GM23338 (cell line): ENCODE results near the gene ISLR2. TPM values are rescaled to one million over a fixed set of nuclear protein-coding genes. Genes with fewer than 3 reads are reported as not detected.
"Not testable (repeated sequence)": the region's sequence is repeated elsewhere in the genome, so short reads cannot be mapped to it uniquely, and the experiment has no call there.

ENCODE experiments used
- ATAC-seq: fragments of 200-7000 bp; cut with Tn5 transposase; 3 replicates; pipeline ENCODE4 v1.9.1; 2020
- DNase-seq: peaks from one replicate; pipeline ENCODE4 v3.0.0-alpha.2; 2015; ENCODE audit warnings: low spot score
- H2AFZ ChIP-seq: fragments of 200-600 bp; sonication (generic); 2 replicates; pipeline ENCODE4 v1.8.0; 2016; ENCODE audit warnings: antibody characterized with exemption, mild to moderate bottlenecking, moderate library complexity
- H3F3A ChIP-seq: fragments of 200-600 bp; sonication (generic); replicated peaks from 2 replicates; pipeline ENCODE4 v1.8.0; 2017; ENCODE audit warnings: antibody characterized with exemption, mixed run types, low read depth
- H3K27ac ChIP-seq: fragments of 200-600 bp; sonication (generic); 2 replicates; pipeline ENCODE4 v1.6.1; 2016; ENCODE audit warnings: low read depth
- H3K27me3 ChIP-seq: fragments of 200-600 bp; sonication (generic); 2 replicates; pipeline ENCODE4 v1.8.0; 2016; ENCODE audit warnings: mild to moderate bottlenecking, mixed run types, moderate library complexity; ENCODE audit not compliant: insufficient read depth
- H3K36me3 ChIP-seq: fragments of 200-600 bp; sonication (generic); 2 replicates; pipeline ENCODE4 v1.8.0; 2016; ENCODE audit warnings: mild to moderate bottlenecking; ENCODE audit not compliant: insufficient read depth
- H3K4me1 ChIP-seq: fragments of 200-600 bp; sonication (generic); 2 replicates; pipeline ENCODE4 v1.8.0; 2016; ENCODE audit warnings: mild to moderate bottlenecking, moderate library complexity; ENCODE audit not compliant: insufficient read depth
- H3K4me2 ChIP-seq: fragments of 200-600 bp; sonication (generic); 2 replicates; pipeline ENCODE4 v1.7.1; 2017; ENCODE audit warnings: mixed run types
- H3K4me3 ChIP-seq: fragments of 200-600 bp; sonication (generic); 2 replicates; pipeline ENCODE4 v1.6.1; 2016; ENCODE audit warnings: mixed run types
- H3K79me2 ChIP-seq: fragments of 200-600 bp; sonication (generic); replicated peaks from 2 replicates; pipeline ENCODE4 v1.8.0; 2017; ENCODE audit warnings: mild to moderate bottlenecking; ENCODE audit not compliant: insufficient read depth
- H3K9me2 ChIP-seq: fragments of 200-600 bp; sonication (generic); 2 replicates; pipeline ENCODE4 v1.8.0; 2017; ENCODE audit not compliant: insufficient read depth
- H4K20me1 ChIP-seq: fragments of 200-600 bp; sonication (generic); replicated peaks from 2 replicates; pipeline ENCODE4 v1.8.0; 2017; ENCODE audit warnings: mild to moderate bottlenecking; ENCODE audit not compliant: insufficient read depth
- H3K27ac Mint-ChIP-seq: 2 replicates; pipeline ENCODE4 v1.8.0; 2020; ENCODE audit warnings: inconsistent platforms, mild to moderate bottlenecking, moderate library complexity, mixed read lengths
- H3K27me3 Mint-ChIP-seq: 3 replicates; pipeline ENCODE4 v1.8.0; 2022; ENCODE audit warnings: low read depth, mild to moderate bottlenecking, moderate library complexity, mixed read lengths, inconsistent platforms; ENCODE audit not compliant: insufficient read depth, poor library complexity
- H3K36me3 Mint-ChIP-seq: 3 replicates; pipeline ENCODE4 v1.8.0; 2021; ENCODE audit warnings: low read depth, mild to moderate bottlenecking, inconsistent platforms, moderate library complexity, mixed read lengths
- H3K4me1 Mint-ChIP-seq: 3 replicates; pipeline ENCODE4 v1.8.0; 2020; ENCODE audit warnings: mild to moderate bottlenecking, inconsistent platforms, mixed read lengths
- H3K4me3 Mint-ChIP-seq: 3 replicates; pipeline ENCODE4 v1.8.0; 2021; ENCODE audit warnings: moderate library complexity, mild to moderate bottlenecking, inconsistent platforms, mixed read lengths
- H3K9me3 Mint-ChIP-seq: 3 replicates; pipeline ENCODE4 v1.8.0; 2020; ENCODE audit warnings: moderate library complexity, mild to moderate bottlenecking, inconsistent platforms, mixed read lengths
- CTCF ChIP-seq, 2 experiments: fragments of 200-600 bp in 1 of 2; sonication (generic) in 1 of 2; conservative IDR thresholded peaks; 2 replicates each; pipeline versions ENCODE4 v1.5.1 to v1.6.1; 2016 to 2017; ENCODE audit warnings: antibody characterized with exemption in 2 of 2, low read depth in 2 of 2, mild to moderate bottlenecking in 2 of 2, moderate library complexity in 1 of 2
- POLR2AphosphoS5 ChIP-seq: IDR thresholded peaks from 2 replicates; pipeline ENCODE4 v1.6.1; 2016; ENCODE audit warnings: antibody characterized with exemption, low read depth
- ZNF462 ChIP-seq: fragments of 250-450 bp; sonication (Bioruptor Pico); IDR thresholded peaks from 2 replicates; pipeline ENCODE4 v1.5.0; 2020; ENCODE audit warnings: mild to moderate bottlenecking, moderate library complexity
- polyA plus RNA-seq: library from polyadenylated mRNA; unstranded; fragments of >200 nt; fragmentation: Nextera tagmentation; extraction: Ambion mirVana; gene quantifications from 2 replicates; pipeline ENCODE4 v1.2.1, GENCODE V29; 2016
- total RNA-seq: library from RNA; depleted of rRNA; stranded (reverse); fragments of >200 nt; shearing (Covaris generic); gene quantifications from 2 replicates; pipeline ENCODE4 v1.2.3, GENCODE V29; 2014

The ISLR2 gene
- total and polyA plus RNA-seq, 2 experiments from 2014 or later: 0.13 to 0.21 TPM

GRCh38 chr15:74108111-74108510, 22.3 kb upstream of the ISLR2 start (continued):
- TF ChIP-seq ZNF462 (no peak), POLR2AphosphoS5 (no peak)

DNA sequence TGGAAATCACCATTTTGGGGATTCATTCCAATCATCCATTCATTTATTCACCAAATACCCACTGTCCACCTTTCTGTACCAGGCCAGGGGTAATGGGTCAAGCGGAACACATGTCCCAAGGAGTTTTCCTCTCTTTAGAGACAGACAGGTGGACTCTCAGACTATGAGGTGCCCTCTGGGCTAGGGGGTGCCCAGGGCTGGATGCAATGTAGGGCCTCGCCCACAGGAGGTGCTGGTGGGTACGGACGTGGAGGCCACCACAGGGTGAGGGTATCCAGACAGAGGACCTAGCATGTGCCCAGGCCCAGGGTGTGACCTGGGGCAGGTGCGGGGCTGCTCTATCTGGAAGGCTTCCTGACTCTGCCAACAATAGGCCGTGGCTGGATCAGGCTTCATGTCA, 21.8 kb upstream of the ISLR2 start:
- H3K9me2 ChIP-seq, H2AFZ ChIP-seq, H4K20me1 ChIP-seq, H3K4me2 ChIP-seq, H3K4me3 ChIP-seq, H3K79me2 ChIP-seq, H3K4me3 Mint-ChIP-seq, H3K36me3 Mint-ChIP-seq, H3K36me3 ChIP-seq, H3F3A ChIP-seq, H3K27ac ChIP-seq, H3K27ac Mint-ChIP-seq, H3K4me1 ChIP-seq, H3K27me3 ChIP-seq, H3K4me1 Mint-ChIP-seq, H3K27me3 Mint-ChIP-seq: not testable (repeated sequence)
- TF ChIP-seq CTCF (conservative IDR thresholded peaks at IDR 0.05; ENCODE audit: low read depth in 2 of 2): peak; percentile 55 to 60
- peaks cover 13% of the 10 kb centered on the region for H3K9me3 Mint-ChIP-seq
- DNase-seq: peak; percentile 43
- peak; percentile 82 for ATAC-seq
